ENCODE data around the gene ADCY1. TPM values are rescaled to one million over a fixed set of nuclear protein-coding genes. Genes with fewer than 3 reads are reported as not detected.

The ADCY1 gene
- total RNA-seq, 2 donors from 2014 or later: 1.9 TPM; not detected in 1

- H3K9me3 Mint-ChIP-seq: no peaks in the 10 kb centered on the region
- ATAC-seq (no peak), DNase-seq (ENCODE audit: low spot score in 2 of 2) (no peak)
- peak overlapping the region in 1 of 2 donors; percentile 44 for H3K27ac Mint-ChIP-seq
- H3K36me3 Mint-ChIP-seq: no peaks in the 10 kb centered on the region
Measured at GRCh38 chr7:45685619-45686240, 111.6 kb downstream of the ADCY1 start.

- no peak for ATAC-seq
- no peaks in the 10 kb centered on the region for H3K36me3 Mint-ChIP-seq
- DNase-seq (ENCODE audit: low spot score in 2 of 2): no peak
Measured at GRCh38 chr7:45686441-45687184, 112.4 kb downstream of the ADCY1 start.

GRCh38 chr7:45687185-45687560 lies 113.0 kb downstream of the ADCY1 start:
- Mint-ChIP-seq H3K9me3 (no peaks in the 10 kb centered on the region), H3K36me3 (no peaks in the 10 kb centered on the region), H3K27ac (no peak overlapping the region)
- no peak for ATAC-seq
- DNase-seq (ENCODE audit: low spot score in 2 of 2): no peak

More at GRCh38 chr7:45686441-45687184, 112.4 kb downstream of the ADCY1 start:
- H3K27ac Mint-ChIP-seq: no peak overlapping the region
- H3K9me3 Mint-ChIP-seq: no peaks in the 10 kb centered on the region

- no peaks in the 10 kb centered on the region for H3K36me3 Mint-ChIP-seq
- H3K9me3 Mint-ChIP-seq: no peaks in the 10 kb centered on the region
- H3K27ac Mint-ChIP-seq: no peak overlapping the region
- ATAC-seq (no peak), DNase-seq (ENCODE audit: low spot score in 2 of 2) (no peak)
Measured at GRCh38 chr7:45687721-45688120, 113.6 kb downstream of the ADCY1 start.

GRCh38 chr7:45688382-45688781 lies 114.2 kb downstream of the ADCY1 start:
- ATAC-seq (no peak), DNase-seq (ENCODE audit: low spot score in 2 of 2) (no peak)
- H3K9me3 Mint-ChIP-seq: no peaks in the 10 kb centered on the region
- H3K36me3 Mint-ChIP-seq: no peaks in the 10 kb centered on the region
- H3K27ac Mint-ChIP-seq: no peak overlapping the region

GRCh38 chr7:45689011-45689796 lies 115.0 kb downstream of the ADCY1 start:
- H3K27ac Mint-ChIP-seq: no peak overlapping the region
- H3K36me3 Mint-ChIP-seq: no peaks in the 10 kb centered on the region
- ATAC-seq (no peak), DNase-seq (ENCODE audit: low spot score in 2 of 2) (no peak)
- no peaks in the 10 kb centered on the region for H3K9me3 Mint-ChIP-seq

- H3K27ac Mint-ChIP-seq: no peak overlapping the region
- H3K9me3 Mint-ChIP-seq: no peaks in the 10 kb centered on the region
- ATAC-seq: no peak
- no peaks in the 10 kb centered on the region for H3K36me3 Mint-ChIP-seq
- DNase-seq (ENCODE audit: low spot score in 2 of 2): no peak
Measured at GRCh38 chr7:45689797-45690761, 115.9 kb downstream of the ADCY1 start.

- H3K36me3 Mint-ChIP-seq: no peaks in the 10 kb centered on the region
- H3K9me3 Mint-ChIP-seq: no peaks in the 10 kb centered on the region
- ATAC-seq (no peak), DNase-seq (ENCODE audit: low spot score in 2 of 2) (no peak)
- H3K27ac Mint-ChIP-seq: no peak overlapping the region
Measured at GRCh38 chr7:45690762-45691150, 116.6 kb downstream of the ADCY1 start.

- DNase-seq (ENCODE audit: low spot score in 2 of 2) (no peak), ATAC-seq (no peak)
- Mint-ChIP-seq H3K36me3 (no peaks in the 10 kb centered on the region), H3K9me3 (no peaks in the 10 kb centered on the region), H3K27ac (no peak overlapping the region)
Measured at GRCh38 chr7:45691155-45691656, 117.0 kb downstream of the ADCY1 start.

GRCh38 chr7:45692031-45692430 lies 117.9 kb downstream of the ADCY1 start:
- DNase-seq (ENCODE audit: low spot score in 2 of 2): peak in 1 of 2 donors; percentile 43
- Mint-ChIP-seq H3K27ac (no peak overlapping the region), H3K36me3 (no peaks in the 10 kb centered on the region), H3K9me3 (no peaks in the 10 kb centered on the region)
- no peak for ATAC-seq

- H3K9me3 Mint-ChIP-seq: no peaks in the 10 kb centered on the region
- no peaks in the 10 kb centered on the region for H3K36me3 Mint-ChIP-seq
- DNase-seq (ENCODE audit: low spot score in 2 of 2) (no peak), ATAC-seq (no peak)
- H3K27ac Mint-ChIP-seq: no peak overlapping the region
Measured at GRCh38 chr7:45695249-45695995, 121.3 kb downstream of the ADCY1 start.

GRCh38 chr7:45696476-45696875 lies 122.3 kb downstream of the ADCY1 start:
- DNase-seq (ENCODE audit: low spot score in 2 of 2): no peak
- no peak overlapping the region for H3K27ac Mint-ChIP-seq
- H3K36me3 Mint-ChIP-seq: no peaks in the 10 kb centered on the region
- H3K9me3 Mint-ChIP-seq: no peaks in the 10 kb centered on the region
- no peak for ATAC-seq

- no peak overlapping the region for H3K27ac Mint-ChIP-seq
- no peaks in the 10 kb centered on the region for H3K9me3 Mint-ChIP-seq
- ATAC-seq: no peak
Measured at GRCh38 chr7:45697576-45698136, 123.5 kb downstream of the ADCY1 start.

GRCh38 chr7:45698303-45699014 lies 124.3 kb downstream of the ADCY1 start:
- H3K27ac Mint-ChIP-seq: no peak overlapping the region
- ATAC-seq (no peak), DNase-seq (ENCODE audit: low spot score in 2 of 2) (no peak)
- no peaks in the 10 kb centered on the region for H3K36me3 Mint-ChIP-seq
- no peaks in the 10 kb centered on the region for H3K9me3 Mint-ChIP-seq

More at GRCh38 chr7:45697576-45698136, 123.5 kb downstream of the ADCY1 start:
- DNase-seq (ENCODE audit: low spot score in 2 of 2): no peak
- no peaks in the 10 kb centered on the region for H3K36me3 Mint-ChIP-seq

- Mint-ChIP-seq H3K36me3 (no peaks in the 10 kb centered on the region), H3K9me3 (no peaks in the 10 kb centered on the region), H3K27ac (peak overlapping the region in 1 of 2 donors; percentile 20)
- ATAC-seq (no peak), DNase-seq (ENCODE audit: low spot score in 2 of 2) (no peak)
Measured at GRCh38 chr7:45699015-45699309, 124.8 kb downstream of the ADCY1 start.
